Suprapubic skin (tissue), 4 donors: Measurements from ENCODE around the gene C1QTNF6. TPM values are rescaled to one million over a fixed set of nuclear protein-coding genes. Genes with fewer than 3 reads are reported as not detected.

ENCODE experiments used
- DNase-seq, 2 donors: peaks; one replicate each; pipeline ENCODE4 v3.0.0-alpha.2; 2019; ENCODE audit warnings: low spot score in 2 of 2
- H3K27ac ChIP-seq: fragments of 200-600 bp; sonication (generic); one replicate; pipeline ENCODE4 v1.5.1; 2019
- H3K27me3 ChIP-seq: fragments of 200-600 bp; sonication (generic); one replicate; pipeline ENCODE4 v1.5.1; 2019
- H3K36me3 ChIP-seq: fragments of 200-600 bp; sonication (generic); one replicate; pipeline ENCODE4 v1.5.1; 2019
- H3K4me1 ChIP-seq: fragments of 200-600 bp; sonication (generic); one replicate; pipeline ENCODE4 v1.5.1; 2019
- H3K4me3 ChIP-seq: fragments of 200-600 bp; sonication (generic); one replicate; pipeline ENCODE4 v1.5.1; 2019; ENCODE audit warnings: mild to moderate bottlenecking
- H3K9me3 ChIP-seq: fragments of 200-600 bp; sonication (generic); one replicate; pipeline ENCODE4 v1.5.1; 2019
- CTCF ChIP-seq, 2 donors: fragments of 200-600 bp in 1 of 2; fragments of 450-650 bp in 1 of 2; sonication (generic) in 1 of 2; IDR thresholded peaks; one replicate each; pipeline ENCODE4 v1.5.1; 2016 to 2019; ENCODE audit warnings: antibody characterized with exemption in 2 of 2, mild to moderate bottlenecking in 1 of 2, moderate library complexity in 1 of 2
- EP300 ChIP-seq: sonication (generic); formaldehyde crosslinking; IDR thresholded peaks from one replicate; pipeline ENCODE4 v1.6.1; 2017; ENCODE audit warnings: antibody characterized with exemption
- POLR2A ChIP-seq, 2 donors: fragments of 450-650 bp; IDR thresholded peaks; one replicate each; pipeline ENCODE4 v1.6.1; 2017; ENCODE audit warnings: antibody characterized with exemption in 2 of 2, mild to moderate bottlenecking in 2 of 2, moderate library complexity in 2 of 2
- POLR2AphosphoS5 ChIP-seq, 3 donors: sonication (generic); formaldehyde crosslinking; IDR thresholded peaks; one replicate each; pipeline ENCODE4 v1.6.1; 2017; ENCODE audit warnings: antibody characterized with exemption in 3 of 3
- WGBS: methylation state at CpG from one replicate; pipeline ENCODE4 v1.1.5; 2018; 5-methylcytosine and 5-hydroxymethylcytosine counted together
- total RNA-seq, 4 donors: library from RNA; depleted of rRNA; stranded (reverse); fragments of >200 nt; gene quantifications; one replicate each; pipeline ENCODE4 v1.1.0, GENCODE V29; 2016

Gene C1QTNF6
- total RNA-seq, 4 donors from 2014 or later = 1.2 to 8.4 (median 2.7) TPM

GRCh38 chr22:37141476-37141875, 46.6 kb downstream of the C1QTNF6 start:
- TF ChIP-seq POLR2A (IDR thresholded peaks at IDR 0.05) (no peak), POLR2AphosphoS5 (IDR thresholded peaks at IDR 0.05) (no peak), CTCF (IDR thresholded peaks at IDR 0.05) (no peak), EP300 (no peak)
- Histone ChIP-seq H3K9me3 (no peaks in the 10 kb centered on the region), H3K4me3 (no peak overlapping the region), H3K27ac (no peak overlapping the region), H3K36me3 (no peaks in the 10 kb centered on the region), H3K27me3 (peaks cover 4% of the 10 kb centered on the region), H3K4me1 (peaks cover 29% of the 10 kb centered on the region)
- WGBS = 60% methylated on average over 2 of the region's 10 CpGs
- DNase-seq = no peak

- Histone ChIP-seq H3K27ac (no peak overlapping the region), H3K36me3 (no peaks in the 10 kb centered on the region), H3K9me3 (no peaks in the 10 kb centered on the region), H3K4me3 (no peak overlapping the region), H3K4me1 (peaks cover 23% of the 10 kb centered on the region), H3K27me3 (peaks cover 4% of the 10 kb centered on the region)
- DNase-seq = no peak
- TF ChIP-seq EP300 (no peak), CTCF (IDR thresholded peaks at IDR 0.05) (no peak), POLR2A (IDR thresholded peaks at IDR 0.05) (no peak), POLR2AphosphoS5 (IDR thresholded peaks at IDR 0.05) (no peak)
- WGBS = 91% methylated on average over 7 of the region's 16 CpGs
Observed at GRCh38 chr22:37140686-37141323, 47.2 kb downstream of the C1QTNF6 start.

- Histone ChIP-seq H3K4me3 (no peak overlapping the region), H3K9me3 (no peaks in the 10 kb centered on the region), H3K4me1 (peaks cover 14% of the 10 kb centered on the region), H3K27ac (no peak overlapping the region), H3K27me3 (peaks cover 4% of the 10 kb centered on the region), H3K36me3 (no peaks in the 10 kb centered on the region)
- TF ChIP-seq POLR2A (IDR thresholded peaks at IDR 0.05) (no peak), EP300 (no peak), POLR2AphosphoS5 (IDR thresholded peaks at IDR 0.05) (no peak), CTCF (IDR thresholded peaks at IDR 0.05) (no peak)
- DNase-seq = no peak
- 52% methylated on average over 7 of the region's 7 CpGs for WGBS
Observed at GRCh38 chr22:37139762-37140161, 48.3 kb downstream of the C1QTNF6 start.

GRCh38 chr22:37138849-37139561, 49.0 kb downstream of the C1QTNF6 start:
- no peaks in the 10 kb centered on the region for H3K36me3 ChIP-seq
- no peaks in the 10 kb centered on the region for H3K9me3 ChIP-seq
- H3K4me1 ChIP-seq = peaks cover 12% of the 10 kb centered on the region
- no peak for DNase-seq
- no peak for TF ChIP-seq POLR2AphosphoS5 (IDR thresholded peaks at IDR 0.05)
- no peak for TF ChIP-seq EP300
- no peak for TF ChIP-seq POLR2A (IDR thresholded peaks at IDR 0.05)
- no peak for TF ChIP-seq CTCF (IDR thresholded peaks at IDR 0.05)
- no peak overlapping the region for H3K27ac ChIP-seq
- no peak overlapping the region for H3K4me3 ChIP-seq
- H3K27me3 ChIP-seq = peaks cover 2% of the 10 kb centered on the region
- WGBS = 64% methylated on average over 16 of the region's 16 CpGs

GRCh38 chr22:37137903-37138665, 50.0 kb downstream of the C1QTNF6 start:
- Histone ChIP-seq H3K4me1 (peaks cover 4% of the 10 kb centered on the region), H3K27ac (no peak overlapping the region), H3K4me3 (no peak overlapping the region), H3K9me3 (no peaks in the 10 kb centered on the region), H3K27me3 (no peaks in the 10 kb centered on the region), H3K36me3 (no peaks in the 10 kb centered on the region)
- no peak for TF ChIP-seq POLR2AphosphoS5 (IDR thresholded peaks at IDR 0.05)
- no peak for TF ChIP-seq POLR2A (IDR thresholded peaks at IDR 0.05)
- TF ChIP-seq CTCF (IDR thresholded peaks at IDR 0.05) = no peak
- TF ChIP-seq EP300 = no peak
- 83% methylated on average over 5 of the region's 6 CpGs for WGBS
- no peak for DNase-seq
